HEK293 (cell line): ENCODE data around the gene RAVER2.

Source experiments
- CTCF ChIA-PET: fragments of 350-600 bp; formaldehyde crosslinking; extraction: SDS; loops from one replicate; lab custom pipeline; 2021; ENCODE audit warnings: antibody characterized with exemption; lab: Yijun Ruan, JAX
- POLR2A ChIA-PET: fragments of 300-600 bp; formaldehyde crosslinking; extraction: SDS; loops from one replicate; lab custom pipeline; 2020; ENCODE audit warnings: antibody characterized with exemption, inconsistent platforms; lab: Yijun Ruan, JAX
- H3K27ac ChIP-seq: fragments of 200-500 bp; sonication (Bioruptor generic); 2 replicates; pipeline ENCODE4 v1.5.1; 2014; ENCODE audit warnings: low read depth, low read length, control low read depth, inconsistent platforms; ENCODE audit errors: extremely low read depth
- H3K36me3 ChIP-seq, 2 experiments: fragments of 200-500 bp in 1 of 2; sonication (Bioruptor generic) in 1 of 2; 1 replicate in 1 of 2; 2 replicates in 1 of 2; pipeline ENCODE4 v1.5.1; 2014 to 2017; ENCODE audit warnings: inconsistent platforms in 2 of 2, low read length in 2 of 2; ENCODE audit not compliant: control insufficient read depth in 2 of 2, insufficient read depth in 1 of 2
- H3K4me1 ChIP-seq: fragments of 200-500 bp; sonication (Bioruptor generic); 2 replicates; pipeline ENCODE4 v1.5.1; 2014; ENCODE audit warnings: mild to moderate bottlenecking, low read length, inconsistent platforms; ENCODE audit not compliant: control insufficient read depth, insufficient read depth
- H3K4me3 ChIP-seq: 2 replicates; pipeline ENCODE4 v1.5.1; 2011; ENCODE audit warnings: low read depth, mild to moderate bottlenecking, control low read depth, low read length, moderate library complexity
- H3K9me3 ChIP-seq: fragments of 200-500 bp; sonication (Bioruptor generic); 2 replicates; pipeline ENCODE4 v1.5.1; 2014; ENCODE audit warnings: low read depth, low read length, inconsistent platforms; ENCODE audit not compliant: control insufficient read depth, insufficient read depth
- MEIS1 ChIP-seq: sonication (generic); formaldehyde crosslinking; IDR thresholded peaks from 2 replicates; pipeline ENCODE4 v1.8.1; 2022; ENCODE audit warnings: missing genetic modification reagents, mild to moderate bottlenecking, borderline replicate concordance
- RBAK ChIP-seq: fragments of 450-650 bp; formaldehyde crosslinking; IDR thresholded peaks from 2 replicates; pipeline ENCODE4 v1.5.1; 2016; ENCODE audit warnings: missing biosample characterization, missing genetic modification characterization
- WT1 ChIP-seq: fragments of 450-650 bp; formaldehyde crosslinking; IDR thresholded peaks from 2 replicates; pipeline ENCODE4 v1.5.1; 2016; ENCODE audit warnings: missing biosample characterization, missing genetic modification characterization
- ZFP3 ChIP-seq: fragments of 450-650 bp; formaldehyde crosslinking; IDR thresholded peaks from 2 replicates; pipeline ENCODE4 v1.5.1; 2016; ENCODE audit warnings: low read depth, missing biosample characterization, missing genetic modification characterization
- ZNF10 ChIP-seq: fragments of 450-650 bp; formaldehyde crosslinking; IDR thresholded peaks from 2 replicates; pipeline ENCODE4 v1.5.1; 2017; ENCODE audit warnings: missing biosample characterization, missing genetic modification characterization
- ZNF169 ChIP-seq: fragments of 450-650 bp; formaldehyde crosslinking; IDR thresholded peaks from 2 replicates; pipeline ENCODE4 v1.5.1; 2016; ENCODE audit warnings: missing biosample characterization, missing genetic modification characterization
- ZNF174 ChIP-seq: fragments of 450-650 bp; formaldehyde crosslinking; IDR thresholded peaks from 2 replicates; pipeline ENCODE4 v1.5.0; 2017; ENCODE audit warnings: missing biosample characterization, mild to moderate bottlenecking, missing genetic modification characterization
- ZNF404 ChIP-seq: fragments of 450-650 bp; formaldehyde crosslinking; IDR thresholded peaks from 2 replicates; pipeline ENCODE4 v1.5.1; 2017; ENCODE audit warnings: missing biosample characterization, missing genetic modification characterization
- ZNF530 ChIP-seq: fragments of 450-650 bp; formaldehyde crosslinking; IDR thresholded peaks from 2 replicates; pipeline ENCODE4 v1.5.1; 2016; ENCODE audit warnings: low read depth, missing biosample characterization, missing genetic modification characterization
- ZNF561 ChIP-seq: fragments of 450-650 bp; IDR thresholded peaks from 2 replicates; pipeline ENCODE4 v1.5.1; 2018; ENCODE audit warnings: missing biosample characterization, missing genetic modification characterization, borderline replicate concordance
- ZNF654 ChIP-seq: fragments of 450-650 bp; formaldehyde crosslinking; IDR thresholded peaks from 2 replicates; pipeline ENCODE4 v1.5.1; 2016; ENCODE audit warnings: low read depth, missing biosample characterization, missing genetic modification characterization
- ZNF660 ChIP-seq: fragments of 450-650 bp; IDR thresholded peaks from 2 replicates; pipeline ENCODE4 v1.5.1; 2018; ENCODE audit warnings: missing biosample characterization, mild to moderate bottlenecking, missing genetic modification characterization
- ZNF785 ChIP-seq: fragments of 450-650 bp; formaldehyde crosslinking; IDR thresholded peaks from 2 replicates; pipeline ENCODE4 v1.5.1; 2016; ENCODE audit warnings: missing biosample characterization, missing genetic modification characterization
- ZXDB ChIP-seq: fragments of 450-650 bp; formaldehyde crosslinking; IDR thresholded peaks from 2 replicates; pipeline ENCODE4 v1.5.1; 2016; ENCODE audit warnings: missing biosample characterization, missing genetic modification characterization
- TF ChIP-seq, protein P1 (sequence below): fragments of 450-650 bp; formaldehyde crosslinking; IDR thresholded peaks from 2 replicates; pipeline ENCODE4 v1.5.1; 2016; ENCODE audit warnings: missing biosample characterization, missing genetic modification characterization, low read depth
- TF ChIP-seq, protein P2 (sequence below): fragments of 450-650 bp; formaldehyde crosslinking; IDR thresholded peaks from 2 replicates; pipeline ENCODE4 v1.5.1; 2017; ENCODE audit warnings: missing biosample characterization, missing genetic modification characterization
- TF ChIP-seq, protein P3 (sequence below): fragments of 450-650 bp; formaldehyde crosslinking; IDR thresholded peaks from 2 replicates; pipeline ENCODE4 v1.5.1; 2017; ENCODE audit warnings: missing biosample characterization, missing genetic modification characterization
- TF ChIP-seq, protein P4 (sequence below): fragments of 450-650 bp; formaldehyde crosslinking; IDR thresholded peaks from 2 replicates; pipeline ENCODE4 v1.5.1; 2016; ENCODE audit warnings: missing biosample characterization, missing genetic modification characterization
- TF ChIP-seq, protein P5 (sequence below): fragments of 450-650 bp; formaldehyde crosslinking; IDR thresholded peaks from 2 replicates; pipeline ENCODE4 v1.5.1; 2016; ENCODE audit warnings: missing biosample characterization, missing genetic modification characterization, borderline replicate concordance
- TF ChIP-seq, protein P6 (sequence below): fragments of 450-650 bp; formaldehyde crosslinking; IDR thresholded peaks from 2 replicates; pipeline ENCODE4 v1.5.1; 2016; ENCODE audit warnings: missing biosample characterization, missing genetic modification characterization

Gene RAVER2

DNA sequence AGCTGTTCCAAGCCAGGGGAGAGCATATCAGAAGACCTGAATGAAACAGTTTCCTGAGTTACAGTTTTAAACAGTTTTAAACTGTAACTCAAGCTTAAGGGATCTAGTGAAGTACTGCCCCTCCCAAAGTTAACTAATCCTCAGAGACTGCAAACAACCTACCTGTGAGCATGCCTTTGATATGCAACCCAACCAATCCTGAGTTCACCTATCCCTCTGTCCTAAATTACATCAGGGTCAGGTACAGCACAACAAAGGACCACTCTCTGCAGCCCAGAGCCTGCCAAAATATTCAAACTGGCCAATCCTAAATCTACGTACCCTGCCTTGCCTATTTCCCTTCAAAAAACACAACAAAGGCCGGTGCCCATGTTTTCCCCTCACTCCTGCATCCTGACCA, 32.8 kb upstream of the RAVER2 start:
- Histone ChIP-seq H3K9me3 (no peaks in the 10 kb centered on the region), H3K27ac (no peak overlapping the region), H3K4me1 (no peaks in the 10 kb centered on the region), H3K36me3 (no peaks in the 10 kb centered on the region), H3K4me3 (no peak overlapping the region)
- CTCF ChIA-PET, result no interaction called here
- POLR2A ChIA-PET, result no interaction called here
- TF ChIP-seq, protein P1, sequence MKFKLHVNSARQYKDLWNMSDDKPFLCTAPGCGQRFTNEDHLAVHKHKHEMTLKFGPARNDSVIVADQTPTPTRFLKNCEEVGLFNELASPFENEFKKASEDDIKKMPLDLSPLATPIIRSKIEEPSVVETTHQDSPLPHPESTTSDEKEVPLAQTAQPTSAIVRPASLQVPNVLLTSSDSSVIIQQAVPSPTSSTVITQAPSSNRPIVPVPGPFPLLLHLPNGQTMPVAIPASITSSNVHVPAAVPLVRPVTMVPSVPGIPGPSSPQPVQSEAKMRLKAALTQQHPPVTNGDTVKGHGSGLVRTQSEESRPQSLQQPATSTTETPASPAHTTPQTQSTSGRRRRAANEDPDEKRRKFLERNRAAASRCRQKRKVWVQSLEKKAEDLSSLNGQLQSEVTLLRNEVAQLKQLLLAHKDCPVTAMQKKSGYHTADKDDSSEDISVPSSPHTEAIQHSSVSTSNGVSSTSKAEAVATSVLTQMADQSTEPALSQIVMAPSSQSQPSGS, result no peak
- TF ChIP-seq, protein P2, sequence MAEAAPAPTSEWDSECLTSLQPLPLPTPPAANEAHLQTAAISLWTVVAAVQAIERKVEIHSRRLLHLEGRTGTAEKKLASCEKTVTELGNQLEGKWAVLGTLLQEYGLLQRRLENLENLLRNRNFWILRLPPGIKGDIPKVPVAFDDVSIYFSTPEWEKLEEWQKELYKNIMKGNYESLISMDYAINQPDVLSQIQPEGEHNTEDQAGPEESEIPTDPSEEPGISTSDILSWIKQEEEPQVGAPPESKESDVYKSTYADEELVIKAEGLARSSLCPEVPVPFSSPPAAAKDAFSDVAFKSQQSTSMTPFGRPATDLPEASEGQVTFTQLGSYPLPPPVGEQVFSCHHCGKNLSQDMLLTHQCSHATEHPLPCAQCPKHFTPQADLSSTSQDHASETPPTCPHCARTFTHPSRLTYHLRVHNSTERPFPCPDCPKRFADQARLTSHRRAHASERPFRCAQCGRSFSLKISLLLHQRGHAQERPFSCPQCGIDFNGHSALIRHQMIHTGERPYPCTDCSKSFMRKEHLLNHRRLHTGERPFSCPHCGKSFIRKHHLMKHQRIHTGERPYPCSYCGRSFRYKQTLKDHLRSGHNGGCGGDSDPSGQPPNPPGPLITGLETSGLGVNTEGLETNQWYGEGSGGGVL (tag by site-specific recombination), result no peak

DNA sequence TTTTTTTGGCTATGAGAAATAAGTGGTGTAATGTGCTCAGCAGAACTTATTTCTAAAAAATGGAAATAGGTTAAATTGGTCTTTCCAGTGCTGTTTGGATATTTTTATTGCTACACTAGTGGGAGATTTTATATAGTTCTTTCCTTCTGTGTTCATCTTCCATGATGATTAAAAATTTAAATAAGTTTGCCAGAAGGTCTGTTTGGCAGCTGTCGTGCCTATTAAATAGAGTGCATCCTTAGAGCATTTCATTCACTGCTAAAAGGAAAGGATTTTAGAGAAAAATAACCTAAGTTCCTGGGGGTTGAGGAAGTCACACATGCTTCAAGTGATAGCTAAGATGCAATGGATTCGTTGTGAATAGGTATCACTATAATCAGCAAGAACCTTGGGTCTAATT, 29.7 kb upstream of the RAVER2 start:
- no peaks in the 10 kb centered on the region for H3K9me3 ChIP-seq
- TF ChIP-seq ZNF530 (no peak), ZNF785 (tag by site-specific recombination) (no peak), ZNF169 (tag by site-specific recombination) (no peak), RBAK (tag by site-specific recombination) (no peak), ZFP3 (tag by site-specific recombination) (no peak), ZNF404 (tag by site-specific recombination) (no peak), ZNF654 (no peak), ZNF660 (tag by site-specific recombination) (no peak), ZNF10 (no peak), ZNF561 (no peak), ZXDB (tag by site-specific recombination) (no peak), MEIS1 (no peak)
- TF ChIP-seq, protein P3, sequence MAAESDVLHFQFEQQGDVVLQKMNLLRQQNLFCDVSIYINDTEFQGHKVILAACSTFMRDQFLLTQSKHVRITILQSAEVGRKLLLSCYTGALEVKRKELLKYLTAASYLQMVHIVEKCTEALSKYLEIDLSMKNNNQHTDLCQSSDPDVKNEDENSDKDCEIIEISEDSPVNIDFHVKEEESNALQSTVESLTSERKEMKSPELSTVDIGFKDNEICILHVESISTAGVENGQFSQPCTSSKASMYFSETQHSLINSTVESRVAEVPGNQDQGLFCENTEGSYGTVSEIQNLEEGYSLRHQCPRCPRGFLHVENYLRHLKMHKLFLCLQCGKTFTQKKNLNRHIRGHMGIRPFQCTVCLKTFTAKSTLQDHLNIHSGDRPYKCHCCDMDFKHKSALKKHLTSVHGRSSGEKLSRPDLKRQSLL (tag by site-specific recombination), result no peak
- TF ChIP-seq, all 188 proteins: peak for 0
- ChIA-PET POLR2A (no interaction called here), CTCF (no interaction called here)
- Histone ChIP-seq H3K4me3 (no peak overlapping the region), H3K4me1 (no peaks in the 10 kb centered on the region), H3K27ac (no peak overlapping the region), H3K36me3 (no peaks in the 10 kb centered on the region)

DNA sequence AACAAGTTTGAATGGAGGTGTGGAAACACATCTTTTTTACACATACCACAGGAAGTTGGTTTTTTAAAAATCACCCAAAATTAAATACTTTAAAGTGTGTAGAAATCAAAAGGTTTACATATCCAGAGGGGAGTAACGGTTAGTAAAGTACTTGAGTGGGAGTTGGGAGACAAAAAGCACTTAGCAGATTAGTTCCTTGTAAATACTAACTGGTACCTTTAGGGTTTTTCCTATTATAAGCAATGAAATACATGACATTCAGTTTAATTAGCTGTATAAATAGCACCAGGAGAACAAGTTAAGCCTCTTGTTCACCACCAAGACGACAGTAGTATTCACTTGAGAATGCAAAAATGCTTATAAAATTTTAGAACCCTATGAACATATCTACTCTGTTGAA, 23.7 kb upstream of the RAVER2 start:
- Histone ChIP-seq H3K4me3 (no peak overlapping the region), H3K4me1 (no peaks in the 10 kb centered on the region), H3K27ac (no peak overlapping the region), H3K9me3 (no peaks in the 10 kb centered on the region), H3K36me3 (no peaks in the 10 kb centered on the region)
- CTCF ChIA-PET, result interaction anchor here (0.7 kb wide), 1 partner anchor 11 kb away, joined by 3 read pairs; no protein-coding TSS in a partner anchor
- POLR2A ChIA-PET, result no interaction called here
- TF ChIP-seq, protein P4, sequence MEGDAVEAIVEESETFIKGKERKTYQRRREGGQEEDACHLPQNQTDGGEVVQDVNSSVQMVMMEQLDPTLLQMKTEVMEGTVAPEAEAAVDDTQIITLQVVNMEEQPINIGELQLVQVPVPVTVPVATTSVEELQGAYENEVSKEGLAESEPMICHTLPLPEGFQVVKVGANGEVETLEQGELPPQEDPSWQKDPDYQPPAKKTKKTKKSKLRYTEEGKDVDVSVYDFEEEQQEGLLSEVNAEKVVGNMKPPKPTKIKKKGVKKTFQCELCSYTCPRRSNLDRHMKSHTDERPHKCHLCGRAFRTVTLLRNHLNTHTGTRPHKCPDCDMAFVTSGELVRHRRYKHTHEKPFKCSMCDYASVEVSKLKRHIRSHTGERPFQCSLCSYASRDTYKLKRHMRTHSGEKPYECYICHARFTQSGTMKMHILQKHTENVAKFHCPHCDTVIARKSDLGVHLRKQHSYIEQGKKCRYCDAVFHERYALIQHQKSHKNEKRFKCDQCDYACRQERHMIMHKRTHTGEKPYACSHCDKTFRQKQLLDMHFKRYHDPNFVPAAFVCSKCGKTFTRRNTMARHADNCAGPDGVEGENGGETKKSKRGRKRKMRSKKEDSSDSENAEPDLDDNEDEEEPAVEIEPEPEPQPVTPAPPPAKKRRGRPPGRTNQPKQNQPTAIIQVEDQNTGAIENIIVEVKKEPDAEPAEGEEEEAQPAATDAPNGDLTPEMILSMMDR (tag by site-specific recombination), result no peak
- TF ChIP-seq, protein P5, sequence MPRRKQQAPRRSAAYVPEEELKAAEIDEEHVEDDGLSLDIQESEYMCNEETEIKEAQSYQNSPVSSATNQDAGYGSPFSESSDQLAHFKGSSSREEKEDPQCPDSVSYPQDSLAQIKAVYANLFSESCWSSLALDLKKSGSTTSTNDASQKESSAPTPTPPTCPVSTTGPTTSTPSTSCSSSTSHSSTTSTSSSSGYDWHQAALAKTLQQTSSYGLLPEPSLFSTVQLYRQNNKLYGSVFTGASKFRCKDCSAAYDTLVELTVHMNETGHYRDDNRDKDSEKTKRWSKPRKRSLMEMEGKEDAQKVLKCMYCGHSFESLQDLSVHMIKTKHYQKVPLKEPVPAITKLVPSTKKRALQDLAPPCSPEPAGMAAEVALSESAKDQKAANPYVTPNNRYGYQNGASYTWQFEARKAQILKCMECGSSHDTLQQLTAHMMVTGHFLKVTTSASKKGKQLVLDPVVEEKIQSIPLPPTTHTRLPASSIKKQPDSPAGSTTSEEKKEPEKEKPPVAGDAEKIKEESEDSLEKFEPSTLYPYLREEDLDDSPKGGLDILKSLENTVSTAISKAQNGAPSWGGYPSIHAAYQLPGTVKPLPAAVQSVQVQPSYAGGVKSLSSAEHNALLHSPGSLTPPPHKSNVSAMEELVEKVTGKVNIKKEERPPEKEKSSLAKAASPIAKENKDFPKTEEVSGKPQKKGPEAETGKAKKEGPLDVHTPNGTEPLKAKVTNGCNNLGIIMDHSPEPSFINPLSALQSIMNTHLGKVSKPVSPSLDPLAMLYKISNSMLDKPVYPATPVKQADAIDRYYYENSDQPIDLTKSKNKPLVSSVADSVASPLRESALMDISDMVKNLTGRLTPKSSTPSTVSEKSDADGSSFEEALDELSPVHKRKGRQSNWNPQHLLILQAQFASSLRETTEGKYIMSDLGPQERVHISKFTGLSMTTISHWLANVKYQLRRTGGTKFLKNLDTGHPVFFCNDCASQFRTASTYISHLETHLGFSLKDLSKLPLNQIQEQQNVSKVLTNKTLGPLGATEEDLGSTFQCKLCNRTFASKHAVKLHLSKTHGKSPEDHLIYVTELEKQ, result no peak
- TF ChIP-seq, protein P6, sequence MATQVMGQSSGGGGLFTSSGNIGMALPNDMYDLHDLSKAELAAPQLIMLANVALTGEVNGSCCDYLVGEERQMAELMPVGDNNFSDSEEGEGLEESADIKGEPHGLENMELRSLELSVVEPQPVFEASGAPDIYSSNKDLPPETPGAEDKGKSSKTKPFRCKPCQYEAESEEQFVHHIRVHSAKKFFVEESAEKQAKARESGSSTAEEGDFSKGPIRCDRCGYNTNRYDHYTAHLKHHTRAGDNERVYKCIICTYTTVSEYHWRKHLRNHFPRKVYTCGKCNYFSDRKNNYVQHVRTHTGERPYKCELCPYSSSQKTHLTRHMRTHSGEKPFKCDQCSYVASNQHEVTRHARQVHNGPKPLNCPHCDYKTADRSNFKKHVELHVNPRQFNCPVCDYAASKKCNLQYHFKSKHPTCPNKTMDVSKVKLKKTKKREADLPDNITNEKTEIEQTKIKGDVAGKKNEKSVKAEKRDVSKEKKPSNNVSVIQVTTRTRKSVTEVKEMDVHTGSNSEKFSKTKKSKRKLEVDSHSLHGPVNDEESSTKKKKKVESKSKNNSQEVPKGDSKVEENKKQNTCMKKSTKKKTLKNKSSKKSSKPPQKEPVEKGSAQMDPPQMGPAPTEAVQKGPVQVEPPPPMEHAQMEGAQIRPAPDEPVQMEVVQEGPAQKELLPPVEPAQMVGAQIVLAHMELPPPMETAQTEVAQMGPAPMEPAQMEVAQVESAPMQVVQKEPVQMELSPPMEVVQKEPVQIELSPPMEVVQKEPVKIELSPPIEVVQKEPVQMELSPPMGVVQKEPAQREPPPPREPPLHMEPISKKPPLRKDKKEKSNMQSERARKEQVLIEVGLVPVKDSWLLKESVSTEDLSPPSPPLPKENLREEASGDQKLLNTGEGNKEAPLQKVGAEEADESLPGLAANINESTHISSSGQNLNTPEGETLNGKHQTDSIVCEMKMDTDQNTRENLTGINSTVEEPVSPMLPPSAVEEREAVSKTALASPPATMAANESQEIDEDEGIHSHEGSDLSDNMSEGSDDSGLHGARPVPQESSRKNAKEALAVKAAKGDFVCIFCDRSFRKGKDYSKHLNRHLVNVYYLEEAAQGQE, result no peak
- TF ChIP-seq WT1 (peak; percentile 94), ZNF174 (tag by site-specific recombination) (no peak)
